ENCODE data around the gene AKAP6. TPM values are rescaled to one million over a fixed set of nuclear protein-coding genes. Genes with fewer than 3 reads are reported as not detected.

The AKAP6 gene
- total and polyA plus RNA-seq, 2 of the 8 experiments (the other 6 are each of a cell fraction or from before 2014, with no cell fraction given) = 0.09 to 0.89 TPM

DNA sequence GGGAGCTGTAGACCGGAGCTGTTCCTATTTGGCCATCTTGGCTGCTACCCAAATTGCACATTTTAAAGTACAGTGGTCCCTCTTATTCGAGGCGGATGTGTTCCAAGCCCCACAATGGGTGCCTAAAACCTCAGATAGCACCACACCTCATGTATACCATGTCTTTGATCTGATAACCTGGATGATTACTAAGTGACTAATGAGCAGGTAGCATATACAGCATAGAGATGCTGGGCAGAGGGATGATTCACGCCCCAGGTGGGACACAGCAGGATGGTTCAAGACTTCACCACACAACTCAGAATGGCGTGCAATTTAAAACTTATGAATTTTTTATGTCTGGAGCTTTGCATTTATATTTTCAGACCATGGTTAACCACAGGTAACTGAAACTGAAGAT is 255.0 kb downstream of the AKAP6 start:
- Histone ChIP-seq H3K14ac (ENCODE audit: insufficient read length) (no peak overlapping the region), H3K23me2 (ENCODE audit: low read depth, low read length) (no peaks in the 10 kb centered on the region), H2AK5ac (ENCODE audit: low read depth, low read length) (no peak overlapping the region), H3K36me3 (ENCODE audit: control insufficient read depth in 2 of 4, insufficient read depth in 4 of 4, low read length in 3 of 4) (peaks cover 0 to 4% (median 0%) of the 10 kb centered on the region in 4 experiments; a peak in 1 of 8 replicates), H3K4ac (replicated peaks; ENCODE audit: insufficient read length, low read depth, low read length) (no peak overlapping the region), H2BK12ac (ENCODE audit: low read depth, low read length) (no peak overlapping the region), H3K9me3 (ENCODE audit: insufficient read depth in 2 of 2, low read depth in 1 of 2, low read length in 1 of 2) (peaks cover 14% of the 10 kb centered on the region in 2 experiments), H3K27ac (ENCODE audit: low read depth, low read length) (no peak overlapping the region), H3K9ac (replicated peaks in 1 of 4; ENCODE audit: extremely low read depth in 1 of 4, low read depth in 3 of 4, low read length in 3 of 4) (no peak overlapping the region), H2BK20ac (ENCODE audit: low read length) (no peak overlapping the region), H3K23ac (ENCODE audit: insufficient read length) (no peak overlapping the region), H4K8ac (ENCODE audit: extremely low read depth, insufficient read depth, low read length) (no peak overlapping the region), H3K27me3 (replicated peaks in 1 of 4; ENCODE audit: control insufficient read depth in 3 of 4, extremely low read depth in 1 of 4, insufficient read depth in 3 of 4, low read length in 3 of 4) (no peaks in the 10 kb centered on the region), H3K4me2 (ENCODE audit: insufficient read depth in 1 of 2, low read depth in 2 of 2, low read length in 2 of 2) (no peak overlapping the region), H3K4me1 (replicated peaks in 1 of 4; ENCODE audit: control insufficient read depth in 3 of 4, insufficient read depth in 4 of 4, low read length in 3 of 4) (no peaks in the 10 kb centered on the region), H3K4me3 (ENCODE audit: extremely low read depth in 1 of 4, insufficient read depth in 2 of 4, low read depth in 3 of 4, low read length in 4 of 4) (no peak overlapping the region), H2AFZ (ENCODE audit: low read length) (no peak overlapping the region), H2BK15ac (ENCODE audit: low read length) (no peak overlapping the region), H4K20me1 (replicated peaks in 1 of 2; ENCODE audit: control insufficient read depth in 1 of 2, insufficient read depth in 2 of 2, low read length in 2 of 2) (no peaks in the 10 kb centered on the region), H3K56ac (replicated peaks; ENCODE audit: insufficient read length, low read depth, low read length) (no peak overlapping the region), H3K79me1 (ENCODE audit: low read depth, low read length) (no peaks in the 10 kb centered on the region), H3K18ac (ENCODE audit: extremely low read depth, low read length) (no peak overlapping the region), H4K5ac (ENCODE audit: insufficient read length, low read depth, low read length) (no peak overlapping the region), H2BK5ac (ENCODE audit: low read depth, low read length) (no peak overlapping the region), H2BK120ac (replicated peaks; ENCODE audit: low read depth, low read length) (no peak overlapping the region), H3K79me2 (ENCODE audit: control insufficient read depth in 1 of 2, insufficient read depth in 2 of 2, low read length in 2 of 2) (no peaks in the 10 kb centered on the region), H4K91ac (replicated peaks; ENCODE audit: insufficient read length, low read length) (no peak overlapping the region)
- no peak for DNase-seq (ENCODE audit: low read depth in 1 of 2, low spot score in 2 of 2)
- 94% methylated on average over 5 of the region's 5 CpGs; no CpG with 5 or more reads in 1 of the 2 experiments for WGBS, 2 experiments (ENCODE audit: extremely low coverage in 1 of 2, insufficient coverage in 1 of 2, insufficient read length in 1 of 2, insufficient replicate concordance in 2 of 2, low coverage in 1 of 2, low lambda C conversion rate in 2 of 2, missing lambda C conversion rate in 1 of 2)
- ChIA-PET POLR2A (ENCODE audit: partially characterized antibody) (no interaction called here), CTCF (ENCODE audit: partially characterized antibody) (no interaction called here)
- no peak for FAIRE-seq
- no peak for TF ChIP-seq SIN3A (conservative IDR thresholded peaks at IDR 0.05 in 1 of 2, IDR thresholded peaks at IDR 0.05 in 1 of 2; ENCODE audit: low read depth in 1 of 2, low read length in 2 of 2)
- TF ChIP-seq SIX5 (IDR thresholded peaks at IDR 0.05; ENCODE audit: low read depth, low read length) = no peak
- TF ChIP-seq CBX8 (IDR thresholded peaks at IDR 0.05; ENCODE audit: borderline replicate concordance, low read depth, low read length) = no peak
- TF ChIP-seq BRCA1 (IDR thresholded peaks at IDR 0.05; ENCODE audit: low read depth, low read length) = no peak
